Mesendoderm (in vitro differentiated cells): Measurements from ENCODE around the gene HOXD4.
A peak's percentile ranks its signal among the peaks of the same experiment; 100 is the strongest.

ENCODE experiments used
- DNase-seq: peaks from one replicate; pipeline ENCODE4 v3.0.0; 2013
- H2AK5ac ChIP-seq: 2 replicates; pipeline ENCODE4 v1.6.1; 2013; ENCODE audit warnings: low read length, inconsistent platforms
- H2BK120ac ChIP-seq: 2 replicates; pipeline ENCODE4 v1.6.1; 2013; ENCODE audit warnings: low read depth, mild to moderate bottlenecking, low read length, moderate library complexity, mixed read lengths
- H2BK15ac ChIP-seq: replicated peaks from 2 replicates; pipeline ENCODE4 v1.6.1; 2013; ENCODE audit warnings: low read depth, mild to moderate bottlenecking, moderate library complexity
- H2BK5ac ChIP-seq: 2 replicates; pipeline ENCODE4 v1.6.1; 2013; ENCODE audit warnings: low read length, inconsistent platforms
- H3K18ac ChIP-seq: 2 replicates; pipeline ENCODE4 v1.6.1; 2013; ENCODE audit warnings: mild to moderate bottlenecking, low read length, mixed read lengths
- H3K23ac ChIP-seq: one replicate; pipeline ENCODE4 v1.6.1; 2013; ENCODE audit warnings: low read length
- H3K27ac ChIP-seq: 2 replicates; pipeline ENCODE4 v1.5.1; 2013; ENCODE audit warnings: low read depth, mild to moderate bottlenecking, inconsistent platforms, low read length, moderate library complexity
- H3K27me3 ChIP-seq: 2 replicates; pipeline ENCODE4 v1.6.1; 2013; ENCODE audit warnings: low read length, control low read depth, mild to moderate bottlenecking, inconsistent platforms; ENCODE audit not compliant: insufficient read depth, poor library complexity
- H3K36me3 ChIP-seq: 2 replicates; pipeline ENCODE4 v1.6.1; 2013; ENCODE audit warnings: low read length, inconsistent platforms; ENCODE audit not compliant: control insufficient read depth, insufficient read depth
- H3K4ac ChIP-seq: one replicate; pipeline ENCODE4 v1.6.1; 2013; ENCODE audit warnings: low read depth, mild to moderate bottlenecking, low read length, moderate library complexity
- H3K4me1 ChIP-seq: 2 replicates; pipeline ENCODE4 v1.6.1; 2013; ENCODE audit warnings: low read depth, low read length, inconsistent platforms; ENCODE audit not compliant: control insufficient read depth
- H3K4me2 ChIP-seq: 2 replicates; pipeline ENCODE4 v1.6.1; 2013; ENCODE audit warnings: low read length
- H3K4me3 ChIP-seq: 2 replicates; pipeline ENCODE4 v1.5.1; 2013; ENCODE audit warnings: mild to moderate bottlenecking, low read length
- H3K56ac ChIP-seq: one replicate; pipeline ENCODE4 v1.6.1; 2013; ENCODE audit warnings: low read length
- H3K79me1 ChIP-seq: 2 replicates; pipeline ENCODE4 v1.6.1; 2013; ENCODE audit warnings: low read length, inconsistent platforms
- H3K79me2 ChIP-seq: 2 replicates; pipeline ENCODE4 v1.6.1; 2013; ENCODE audit warnings: mild to moderate bottlenecking, low read length; ENCODE audit not compliant: control insufficient read depth, insufficient read depth
- H3K9ac ChIP-seq: 2 replicates; pipeline ENCODE4 v1.6.1; 2013; ENCODE audit warnings: low read length, inconsistent platforms
- H4K5ac ChIP-seq: one replicate; pipeline ENCODE4 v1.6.1; 2013; ENCODE audit warnings: low read length
- H4K8ac ChIP-seq: one replicate; pipeline ENCODE4 v1.6.1; 2013; ENCODE audit warnings: low read depth, mild to moderate bottlenecking, control low read depth, low read length, moderate library complexity
- WGBS: extraction: QIAGEN DNeasy Blood & Tissue Kit; methylation state at CpG from one replicate; pipeline ENCODE4 v1.1.7; 2013; ENCODE audit warnings: low lambda C conversion rate, missing lambda C conversion rate; ENCODE audit not compliant: insufficient coverage; ENCODE audit errors: extremely low coverage; 5-methylcytosine and 5-hydroxymethylcytosine counted together
- small RNA-seq: library from polyadenylated mRNA; stranded (forward); fragments of <200 nt; extraction: miRNeasy Mini kit (QIAGEN cat#:217004); gene quantifications from one replicate; pipeline ENCODE3, GENCODE V24; 2013; ENCODE audit not compliant: insufficient read depth

Gene HOXD4

GRCh38 chr2:176199902-176200301 is 48.6 kb downstream of the HOXD4 start:
- H4K8ac ChIP-seq, result no peak overlapping the region
- H2BK15ac ChIP-seq, result no peak overlapping the region
- H2AK5ac ChIP-seq, result no peak overlapping the region
- H3K27ac ChIP-seq, result no peak overlapping the region
- H3K4me3 ChIP-seq, result no peak overlapping the region
- no peaks in the 10 kb centered on the region for H3K36me3 ChIP-seq
- H3K4me1 ChIP-seq, result no peaks in the 10 kb centered on the region
- H3K4ac ChIP-seq, result no peak overlapping the region
- H3K79me1 ChIP-seq, result no peaks in the 10 kb centered on the region
- H3K27me3 ChIP-seq, result no peaks in the 10 kb centered on the region
- no peak overlapping the region for H4K5ac ChIP-seq
- no peak overlapping the region for H3K56ac ChIP-seq
- no peak overlapping the region for H3K18ac ChIP-seq
- DNase-seq, result no peak
- H2BK5ac ChIP-seq, result no peak overlapping the region
- H2BK120ac ChIP-seq, result no peak overlapping the region
- H3K4me2 ChIP-seq, result no peak overlapping the region
- no peak overlapping the region for H3K23ac ChIP-seq
- H3K9ac ChIP-seq, result no peak overlapping the region
- no peaks in the 10 kb centered on the region for H3K79me2 ChIP-seq

GRCh38 chr2:176200971-176201370 is 49.6 kb downstream of the HOXD4 start:
- no CpG with 5 or more reads among the region's 21 CpGs for WGBS
- no peak overlapping the region for H2BK5ac ChIP-seq
- no peaks in the 10 kb centered on the region for H3K27me3 ChIP-seq
- no peak overlapping the region for H4K8ac ChIP-seq
- no peaks in the 10 kb centered on the region for H3K79me1 ChIP-seq
- DNase-seq, result no peak
- H3K27ac ChIP-seq, result no peak overlapping the region
- no peak overlapping the region for H3K4ac ChIP-seq
- no peak overlapping the region for H3K23ac ChIP-seq
- H4K5ac ChIP-seq, result no peak overlapping the region
- no peaks in the 10 kb centered on the region for H3K79me2 ChIP-seq
- no peak overlapping the region for H2AK5ac ChIP-seq
- no peak overlapping the region for H3K4me3 ChIP-seq
- no peaks in the 10 kb centered on the region for H3K36me3 ChIP-seq
- H3K4me2 ChIP-seq, result no peak overlapping the region
- H3K4me1 ChIP-seq, result no peaks in the 10 kb centered on the region
- H3K18ac ChIP-seq, result no peak overlapping the region
- H2BK120ac ChIP-seq, result no peak overlapping the region
- H2BK15ac ChIP-seq, result no peak overlapping the region
- no peak overlapping the region for H3K9ac ChIP-seq
- H3K56ac ChIP-seq, result no peak overlapping the region

- Histone ChIP-seq H3K23ac (no peak overlapping the region), H3K4me2 (no peak overlapping the region), H3K27me3 (no peaks in the 10 kb centered on the region), H3K4ac (no peak overlapping the region), H2BK15ac (no peak overlapping the region), H3K27ac (no peak overlapping the region), H3K79me1 (no peaks in the 10 kb centered on the region), H3K4me1 (no peaks in the 10 kb centered on the region), H2BK5ac (no peak overlapping the region), H3K18ac (no peak overlapping the region), H3K36me3 (no peaks in the 10 kb centered on the region), H3K56ac (no peak overlapping the region), H2AK5ac (no peak overlapping the region), H3K4me3 (no peak overlapping the region), H4K8ac (no peak overlapping the region), H2BK120ac (no peak overlapping the region), H3K9ac (no peak overlapping the region), H4K5ac (no peak overlapping the region), H3K79me2 (no peaks in the 10 kb centered on the region)
- WGBS, result no CpG with 5 or more reads among the region's 7 CpGs
- no peak for DNase-seq
These were observed 51.1 kb downstream of the HOXD4 start for GRCh38 chr2:176202491-176202890.

Small RNA genes lying within 50 kb of the gene (small RNA-seq; reads per million reads assigned to genes)
- 588 reads per million, percentile 98 among the genes with 10 or more reads in this experiment for gene MIR10B
